Activated naive CD4-positive, alpha-beta T cell treated with anti-CD3 and anti-CD28 coated beads, Interleukin-2, amount 10 ng/mL, durations not matched to agents 7 days and 5 days (primary cell): ENCODE data around the gene AK5.

Experiments
- CTCF ChIA-PET: fragments of 350-600 bp; sonication (Branson Sonifier 250); formaldehyde crosslinking; loops from one replicate; lab custom pipeline; 2021; ENCODE audit warnings: antibody characterized with exemption; lab: Charles Lee
- DNase-seq: peaks from one replicate; pipeline ENCODE4 v3.0.0-alpha.2; 2020
- H3K27ac Mint-ChIP-seq: one replicate; pipeline ENCODE4 v1.8.0; 2021; ENCODE audit warnings: mild to moderate bottlenecking, moderate library complexity, mixed read lengths
- H3K27me3 Mint-ChIP-seq: one replicate; pipeline ENCODE4 v1.8.0; 2021; ENCODE audit warnings: mild to moderate bottlenecking, mixed read lengths
- H3K36me3 Mint-ChIP-seq: one replicate; pipeline ENCODE4 v1.8.0; 2021; ENCODE audit warnings: mixed read lengths
- H3K4me1 Mint-ChIP-seq: one replicate; pipeline ENCODE4 v1.8.0; 2021; ENCODE audit warnings: mixed read lengths
- H3K4me3 Mint-ChIP-seq: one replicate; pipeline ENCODE4 v1.8.0; 2021; ENCODE audit warnings: mild to moderate bottlenecking, moderate library complexity, mixed read lengths
- H3K9me3 Mint-ChIP-seq: one replicate; pipeline ENCODE4 v1.8.0; 2021; ENCODE audit warnings: mixed read lengths

AK5 gene

DNA sequence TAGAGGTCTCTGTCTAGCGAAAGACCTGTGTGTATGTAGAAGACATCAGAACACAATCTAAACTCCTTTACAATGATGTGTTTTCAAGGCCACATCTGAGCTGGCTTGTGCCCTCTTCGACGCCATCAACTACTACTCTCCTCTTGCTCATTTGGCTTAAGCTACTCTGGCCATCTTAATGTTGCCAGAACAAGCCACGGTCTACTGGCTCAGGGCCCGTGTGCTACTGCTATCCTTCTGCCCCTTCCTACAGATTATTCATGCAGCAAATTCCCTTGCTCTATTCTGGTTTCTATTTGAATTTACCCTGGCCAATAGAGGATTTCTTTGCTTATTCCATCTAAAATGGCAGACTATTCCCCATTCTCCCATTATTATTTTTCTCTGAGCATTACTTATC, 278.9 kb downstream of the AK5 start:
- H3K4me1 Mint-ChIP-seq = peaks cover 2% of the 10 kb centered on the region
- no peak for DNase-seq
- CTCF ChIA-PET = no interaction called here

DNA sequence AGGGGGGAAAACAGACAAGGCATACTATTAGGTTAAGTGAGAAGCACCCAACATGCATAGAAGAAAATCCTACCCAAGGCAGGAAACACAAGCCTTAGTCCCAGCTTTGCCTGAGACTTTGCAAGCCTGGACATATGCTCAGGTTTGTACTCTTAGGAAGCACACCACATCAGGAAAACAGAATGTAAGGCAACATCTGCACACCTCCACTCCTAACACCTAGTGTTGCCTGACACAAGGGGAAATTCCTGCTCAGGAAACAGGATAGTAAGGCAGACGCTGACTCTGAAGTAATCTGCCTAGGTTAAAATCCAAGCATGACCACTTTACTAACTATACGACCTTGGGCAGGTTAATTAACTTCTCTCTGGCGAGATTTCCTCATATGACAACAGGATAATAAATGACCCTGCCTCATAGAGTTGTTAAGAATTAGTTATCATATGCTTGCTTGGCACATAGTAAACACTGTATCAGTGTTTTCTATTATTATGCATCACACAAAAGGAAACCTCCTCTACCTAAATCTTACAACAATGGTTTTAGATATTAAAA, 280.9 kb downstream of the AK5 start:
- no peak overlapping the region for H3K27ac Mint-ChIP-seq
- H3K27me3 Mint-ChIP-seq = no peaks in the 10 kb centered on the region
- H3K36me3 Mint-ChIP-seq = peaks cover 32% of the 10 kb centered on the region
- H3K4me1 Mint-ChIP-seq = no peaks in the 10 kb centered on the region
- no peak for DNase-seq
- CTCF ChIA-PET = no interaction called here
- no peak overlapping the region for H3K4me3 Mint-ChIP-seq
- H3K9me3 Mint-ChIP-seq = no peaks in the 10 kb centered on the region

More for the DNA sequence above, 278.9 kb downstream of the AK5 start:
- H3K9me3 Mint-ChIP-seq = no peaks in the 10 kb centered on the region
- no peaks in the 10 kb centered on the region for H3K27me3 Mint-ChIP-seq
- no peak overlapping the region for H3K4me3 Mint-ChIP-seq
- H3K36me3 Mint-ChIP-seq = peaks cover 15% of the 10 kb centered on the region
- no peak overlapping the region for H3K27ac Mint-ChIP-seq

DNA sequence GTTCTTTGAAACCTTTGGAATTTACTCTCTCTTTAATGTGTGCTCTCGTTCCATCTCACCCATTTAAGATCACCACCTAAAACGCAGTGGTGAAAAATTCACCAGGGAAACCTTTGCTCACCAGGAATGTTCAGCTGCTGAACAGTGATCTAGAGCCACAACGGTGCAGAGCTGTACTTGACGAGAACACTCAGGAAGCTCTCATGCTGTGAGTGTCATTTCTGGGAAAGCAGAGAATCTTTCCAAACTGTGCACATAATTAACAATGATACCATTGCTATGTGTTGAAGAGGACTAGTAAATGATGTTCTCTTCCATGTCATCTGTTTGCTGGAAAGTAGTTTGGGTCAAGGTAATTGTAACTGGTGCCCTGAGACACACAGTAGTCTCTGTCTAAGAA, 283.5 kb downstream of the AK5 start:
- Mint-ChIP-seq H3K4me1 (no peaks in the 10 kb centered on the region), H3K9me3 (no peaks in the 10 kb centered on the region), H3K4me3 (no peak overlapping the region), H3K27ac (no peak overlapping the region), H3K36me3 (peaks cover 40% of the 10 kb centered on the region), H3K27me3 (no peaks in the 10 kb centered on the region)
- DNase-seq = no peak
- CTCF ChIA-PET = no interaction called here

DNA sequence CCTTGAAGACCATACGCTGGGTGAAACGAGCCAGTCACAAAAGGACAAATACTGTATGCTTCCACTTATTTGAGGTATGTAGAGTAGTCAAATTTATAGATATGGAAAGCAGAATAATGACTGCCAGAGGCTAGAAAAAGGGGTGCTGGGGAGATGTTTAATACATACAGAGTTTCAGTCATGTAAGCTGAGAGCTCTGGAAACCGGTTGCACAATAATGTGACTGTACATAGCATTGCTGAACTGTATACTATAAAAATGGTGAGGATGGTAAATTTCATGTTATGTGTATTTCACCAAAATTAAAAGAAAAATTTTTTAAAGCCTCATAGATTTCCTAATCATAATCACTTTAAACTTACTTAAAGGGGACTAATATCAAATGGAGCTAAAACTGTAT, 289.8 kb downstream of the AK5 start:
- CTCF ChIA-PET = no interaction called here
- Mint-ChIP-seq H3K27me3 (no peaks in the 10 kb centered on the region), H3K36me3 (peaks cover 50% of the 10 kb centered on the region), H3K27ac (no peak overlapping the region), H3K4me3 (no peak overlapping the region), H3K9me3 (no peaks in the 10 kb centered on the region), H3K4me1 (no peaks in the 10 kb centered on the region)
- no peak for DNase-seq

DNA sequence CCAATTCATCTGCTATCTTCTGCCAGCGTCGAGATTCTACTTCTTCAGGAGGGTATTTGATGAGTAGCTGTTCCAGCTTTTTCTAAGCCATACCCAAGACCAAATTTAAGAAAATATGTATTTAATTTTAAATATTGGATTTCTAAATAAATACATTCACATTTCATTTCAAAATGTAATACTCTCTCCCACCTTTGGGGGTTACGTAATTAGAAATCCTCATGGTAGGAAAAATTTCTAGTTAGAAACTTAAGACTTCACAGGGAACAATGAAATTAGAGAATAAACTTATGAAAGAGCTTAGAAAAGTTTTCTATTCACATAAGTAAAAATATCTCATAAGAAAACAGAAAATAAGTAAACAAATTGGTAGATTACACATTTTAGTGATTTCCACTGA, 297.7 kb downstream of the AK5 start:
- CTCF ChIA-PET = no interaction called here
- H3K27ac Mint-ChIP-seq = no peak overlapping the region
- no peaks in the 10 kb centered on the region for H3K4me1 Mint-ChIP-seq
- H3K4me3 Mint-ChIP-seq = no peak overlapping the region
- no peak for DNase-seq
- no peaks in the 10 kb centered on the region for H3K9me3 Mint-ChIP-seq
- H3K27me3 Mint-ChIP-seq = no peaks in the 10 kb centered on the region
- H3K36me3 Mint-ChIP-seq = peaks cover 35% of the 10 kb centered on the region

DNA sequence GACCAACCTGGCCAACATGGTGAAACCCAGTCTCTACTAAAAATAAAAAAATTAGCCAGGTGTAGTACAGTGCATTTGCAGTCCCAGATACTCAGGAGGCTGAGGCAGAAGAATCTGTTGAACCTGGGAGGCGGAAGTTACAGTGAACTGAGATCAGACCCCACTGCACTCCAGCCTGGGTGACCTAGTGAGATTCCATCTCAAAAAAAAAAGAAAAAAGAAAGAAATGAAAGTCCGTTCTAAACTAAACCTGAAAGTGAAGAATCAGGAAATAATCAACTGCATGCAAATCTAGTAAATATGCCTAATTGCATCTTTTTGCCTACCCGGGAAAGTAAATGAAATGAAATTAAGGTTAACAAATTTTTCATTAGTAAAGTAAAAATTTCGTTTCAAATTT, 301.1 kb downstream of the AK5 start:
- H3K9me3 Mint-ChIP-seq = no peaks in the 10 kb centered on the region
- no peak for DNase-seq
- H3K36me3 Mint-ChIP-seq = peaks cover 32% of the 10 kb centered on the region
- H3K4me1 Mint-ChIP-seq = no peaks in the 10 kb centered on the region
- no peak overlapping the region for H3K4me3 Mint-ChIP-seq
- no peaks in the 10 kb centered on the region for H3K27me3 Mint-ChIP-seq
- no peak overlapping the region for H3K27ac Mint-ChIP-seq
- CTCF ChIA-PET = no interaction called here

DNA sequence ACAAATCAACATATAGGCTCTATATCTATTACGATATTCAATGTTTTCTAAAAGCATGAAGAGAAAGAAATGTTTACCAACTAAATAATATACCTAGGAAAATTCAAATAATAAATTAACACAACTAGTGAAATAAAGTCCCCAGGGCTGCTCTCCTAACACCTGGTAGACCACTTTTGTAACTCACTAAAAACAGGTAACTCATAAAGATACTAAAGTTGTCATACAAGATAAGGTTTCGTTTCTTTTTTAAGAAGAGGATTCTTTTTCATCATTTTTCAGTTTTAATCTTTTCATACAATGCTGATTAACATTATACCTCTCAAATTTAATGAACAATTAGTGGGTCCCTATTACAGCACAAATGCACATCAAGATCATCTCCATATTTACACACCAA, 301.7 kb downstream of the AK5 start:
- H3K36me3 Mint-ChIP-seq = peaks cover 34% of the 10 kb centered on the region

DNA sequence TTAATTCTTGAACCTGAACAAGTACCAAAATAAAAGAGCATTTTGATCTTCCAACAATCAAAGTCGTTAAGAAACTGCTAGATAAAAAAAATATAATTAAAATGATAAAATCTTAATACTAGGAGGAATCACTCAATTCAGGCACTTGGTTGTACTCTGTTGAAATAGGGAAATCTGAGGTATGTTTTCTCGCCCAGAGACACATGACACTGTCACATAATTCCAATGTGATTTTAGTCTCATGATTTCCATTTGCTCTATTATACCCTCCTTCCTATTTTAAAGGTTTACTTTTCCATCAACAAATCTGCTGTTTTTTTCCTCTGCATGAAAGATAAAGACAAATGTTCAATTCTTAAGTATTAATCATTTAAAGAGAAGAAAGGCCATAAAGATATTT, 303.1 kb downstream of the AK5 start:
- no peaks in the 10 kb centered on the region for H3K4me1 Mint-ChIP-seq
- no peak for DNase-seq

More for the DNA sequence above, 301.7 kb downstream of the AK5 start:
- no peaks in the 10 kb centered on the region for H3K27me3 Mint-ChIP-seq
- no peak overlapping the region for H3K27ac Mint-ChIP-seq
- DNase-seq = no peak
- H3K4me1 Mint-ChIP-seq = no peaks in the 10 kb centered on the region
- CTCF ChIA-PET = no interaction called here
- H3K4me3 Mint-ChIP-seq = no peak overlapping the region
- H3K9me3 Mint-ChIP-seq = no peaks in the 10 kb centered on the region

DNA sequence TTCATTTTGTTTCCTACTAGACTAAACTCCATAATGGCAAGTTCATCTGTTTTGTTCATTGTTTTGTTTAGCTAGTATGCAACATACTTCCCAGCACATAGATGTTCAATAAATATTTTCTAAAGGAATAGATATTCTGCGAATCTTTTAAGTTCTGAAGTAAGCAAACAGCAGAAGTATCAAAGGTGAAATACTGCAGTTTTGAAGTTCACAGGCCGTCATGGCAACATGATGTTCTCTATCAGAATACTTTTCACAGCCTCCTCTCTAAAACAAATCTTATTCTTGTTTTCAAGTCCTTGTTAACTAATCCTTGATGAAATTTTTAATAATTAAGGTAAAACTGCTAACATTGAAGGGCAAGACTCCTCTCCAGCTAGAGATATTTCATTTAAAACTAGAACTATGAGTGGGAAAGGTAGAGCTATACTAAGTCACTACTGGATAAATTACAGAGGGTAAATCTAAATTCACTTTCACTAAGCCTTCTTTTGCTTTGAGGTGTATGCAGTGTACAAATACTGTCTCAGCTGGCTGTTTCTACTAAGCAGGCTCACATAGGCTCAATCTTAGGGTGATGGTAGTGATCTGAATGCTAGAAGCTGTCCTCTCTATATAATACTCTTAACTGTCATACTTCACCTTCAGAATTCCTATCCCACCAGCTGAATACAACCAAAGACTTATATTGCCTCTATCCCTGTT, 303.9 kb downstream of the AK5 start:
- H3K9me3 Mint-ChIP-seq = no peaks in the 10 kb centered on the region
- CTCF ChIA-PET = interaction anchor here (0.9 to 1.3 kb wide), 2 partner anchors 8 to 51 kb away, joined by 3 read pairs; no protein-coding TSS in a partner anchor
- H3K27ac Mint-ChIP-seq = no peak overlapping the region

More for the DNA sequence above, 303.1 kb downstream of the AK5 start:
- Mint-ChIP-seq H3K4me3 (no peak overlapping the region), H3K27me3 (no peaks in the 10 kb centered on the region), H3K9me3 (no peaks in the 10 kb centered on the region), H3K36me3 (peaks cover 30% of the 10 kb centered on the region), H3K27ac (no peak overlapping the region)
- CTCF ChIA-PET = no interaction called here

DNA sequence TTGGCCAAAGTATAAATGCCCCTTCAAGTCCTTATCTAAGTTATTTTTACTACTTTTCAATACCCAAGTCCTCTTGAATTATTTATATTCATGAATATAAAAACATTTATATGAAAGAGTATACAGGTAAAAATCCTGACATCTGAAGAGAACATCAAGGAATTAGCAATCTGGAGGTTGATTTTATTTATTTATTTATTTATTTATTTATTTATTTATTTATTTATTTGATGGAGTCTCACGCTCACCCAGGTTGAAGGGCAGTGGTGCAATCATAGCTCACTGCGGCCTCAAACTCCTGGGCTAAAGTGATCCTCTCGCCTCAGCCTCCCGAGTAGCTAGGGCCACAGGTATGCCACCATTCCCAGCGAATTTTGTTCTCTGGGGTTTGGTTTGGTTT, 307.4 kb downstream of the AK5 start:
- DNase-seq = no peak
- no peaks in the 10 kb centered on the region for H3K4me1 Mint-ChIP-seq
- H3K36me3 Mint-ChIP-seq = peaks cover 17% of the 10 kb centered on the region
- no peak overlapping the region for H3K4me3 Mint-ChIP-seq
- H3K9me3 Mint-ChIP-seq = no peaks in the 10 kb centered on the region
- no peaks in the 10 kb centered on the region for H3K27me3 Mint-ChIP-seq
- CTCF ChIA-PET = no interaction called here
- no peak overlapping the region for H3K27ac Mint-ChIP-seq

More for the DNA sequence above, 303.9 kb downstream of the AK5 start:
- no peaks in the 10 kb centered on the region for H3K4me1 Mint-ChIP-seq
- no peak overlapping the region for H3K4me3 Mint-ChIP-seq
- peaks cover 25% of the 10 kb centered on the region for H3K36me3 Mint-ChIP-seq
- no peaks in the 10 kb centered on the region for H3K27me3 Mint-ChIP-seq
- DNase-seq = no peak

DNA sequence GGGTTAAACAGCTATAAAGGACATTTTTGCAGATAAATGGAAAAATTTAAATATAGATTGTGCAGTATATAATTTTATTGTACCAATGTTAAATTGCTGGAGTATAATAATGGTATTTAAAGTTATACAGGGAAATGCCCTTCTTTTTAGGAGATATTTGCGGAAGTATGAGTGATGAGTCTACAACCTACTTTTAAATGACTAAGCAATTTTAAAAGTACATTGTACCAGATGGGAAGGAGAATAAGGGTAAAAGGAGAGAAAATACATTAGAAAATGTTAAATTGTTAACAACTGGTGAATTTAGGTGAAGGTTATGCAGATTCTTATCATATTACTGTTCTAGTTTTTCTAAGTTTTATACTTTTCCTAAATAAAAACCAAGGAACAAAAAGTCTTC, 308.8 kb downstream of the AK5 start:
- DNase-seq = no peak
- Mint-ChIP-seq H3K4me1 (peaks cover 3% of the 10 kb centered on the region), H3K27me3 (no peaks in the 10 kb centered on the region), H3K36me3 (peaks cover 26% of the 10 kb centered on the region), H3K9me3 (no peaks in the 10 kb centered on the region), H3K27ac (no peak overlapping the region), H3K4me3 (no peak overlapping the region)
- CTCF ChIA-PET = no interaction called here

DNA sequence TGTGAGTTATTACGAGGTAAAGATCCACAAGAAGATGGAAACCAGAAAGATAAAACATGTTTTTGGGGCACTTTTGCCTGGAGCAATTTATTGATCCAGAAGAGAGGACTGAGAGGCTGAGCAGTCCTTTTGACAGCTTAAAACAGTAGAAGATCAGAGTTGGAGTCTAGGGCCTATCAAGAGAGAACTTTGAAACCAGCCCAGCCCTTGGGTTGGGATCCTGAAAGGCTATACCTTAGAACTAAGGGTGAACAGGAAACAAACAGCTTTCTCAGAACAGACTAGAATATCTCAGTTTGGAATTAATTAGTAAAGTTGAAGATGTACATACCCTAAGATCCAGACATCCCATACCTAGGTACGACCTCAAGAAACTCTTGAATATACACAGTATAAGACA, 311.1 kb downstream of the AK5 start:
- Mint-ChIP-seq H3K4me1 (peaks cover 3% of the 10 kb centered on the region), H3K4me3 (no peak overlapping the region), H3K9me3 (no peaks in the 10 kb centered on the region), H3K27ac (no peak overlapping the region), H3K36me3 (peaks cover 28% of the 10 kb centered on the region), H3K27me3 (no peaks in the 10 kb centered on the region)
- CTCF ChIA-PET = no interaction called here
- DNase-seq = no peak

DNA sequence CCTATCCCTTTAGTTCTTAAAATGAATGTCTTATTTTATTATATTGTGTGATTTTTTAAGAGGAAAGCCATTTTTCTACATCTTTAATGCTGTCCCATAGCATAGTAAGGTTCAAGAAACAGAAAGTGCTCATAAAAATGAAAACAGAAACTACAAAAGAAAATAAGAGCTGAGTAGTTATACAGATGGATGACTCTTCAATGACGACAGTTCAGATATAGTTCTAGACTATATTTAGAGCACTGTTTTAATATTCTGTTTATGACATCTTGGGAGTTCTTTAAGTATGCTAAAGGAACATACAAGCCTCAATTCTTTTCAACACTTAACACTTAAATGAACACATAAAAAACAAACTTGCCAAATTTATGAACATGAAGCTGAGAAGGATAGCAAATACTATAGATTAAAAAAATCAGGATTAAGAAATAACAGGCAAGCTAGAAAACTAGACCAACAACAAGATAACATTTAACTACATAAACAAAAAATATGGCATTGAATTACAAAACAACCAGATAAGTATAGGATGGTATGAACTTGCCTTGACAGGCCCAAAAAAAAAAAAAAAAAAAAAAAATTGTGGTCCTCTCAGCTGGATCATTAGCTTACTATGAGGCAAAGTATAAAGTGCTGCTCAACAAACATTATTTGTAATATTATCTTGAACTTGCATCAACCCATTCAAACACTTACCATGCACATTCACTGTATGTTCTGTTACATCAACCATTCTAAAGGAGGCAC, 312.7 kb downstream of the AK5 start:
- Mint-ChIP-seq H3K27ac (no peak overlapping the region), H3K27me3 (no peaks in the 10 kb centered on the region), H3K9me3 (no peaks in the 10 kb centered on the region), H3K36me3 (peaks cover 25% of the 10 kb centered on the region), H3K4me1 (peaks cover 3% of the 10 kb centered on the region), H3K4me3 (no peak overlapping the region)
- CTCF ChIA-PET = no interaction called here
- DNase-seq = no peak

DNA sequence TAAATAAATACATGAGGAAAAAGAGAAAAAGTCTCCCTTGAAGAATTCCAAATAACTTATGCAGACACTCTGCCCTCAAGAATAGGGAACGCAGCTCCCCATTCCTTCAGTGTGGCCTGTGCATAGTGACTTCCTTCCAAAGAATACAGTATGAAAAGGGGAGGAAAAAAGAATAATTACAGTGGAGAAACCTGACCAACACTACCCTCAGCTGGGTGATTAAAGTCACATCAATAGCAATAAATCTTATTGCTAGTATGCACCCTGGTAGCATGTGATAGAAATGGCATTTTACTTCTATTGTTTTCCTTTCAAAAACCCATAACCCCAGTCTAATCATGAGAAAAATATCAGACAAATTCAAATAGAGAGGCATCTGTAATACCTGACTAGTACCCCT, 315.5 kb downstream of the AK5 start:
- no peaks in the 10 kb centered on the region for H3K27me3 Mint-ChIP-seq
- no peaks in the 10 kb centered on the region for H3K9me3 Mint-ChIP-seq
- no peak for DNase-seq
- CTCF ChIA-PET = no interaction called here
- H3K4me1 Mint-ChIP-seq = peaks cover 3% of the 10 kb centered on the region
- peaks cover 22% of the 10 kb centered on the region for H3K36me3 Mint-ChIP-seq
- no peak overlapping the region for H3K27ac Mint-ChIP-seq
- no peak overlapping the region for H3K4me3 Mint-ChIP-seq
